HepG2 (cell line): ENCODE data around the gene SCUBE1. TPM values are rescaled to one million over a fixed set of nuclear protein-coding genes. Genes with fewer than 3 reads are reported as not detected.

Source experiments
- ATAC-seq: fragments of 200-7000 bp; cut with Tn5 transposase; 3 replicates; pipeline ENCODE4 v1.9.1; 2020; ENCODE audit warnings: mild to moderate bottlenecking, moderate library complexity
- BruUV-seq: library from RNA; stranded (reverse); fragments of 400-500 nt; replicated peaks from 2 replicates; lab custom pipeline; 2021; lab: Mats Ljungman, UMichigan
- CTCF ChIA-PET: fragments of 300-600 bp; formaldehyde crosslinking; extraction: SDS; loops from one replicate; lab custom pipeline; 2021; ENCODE audit warnings: low total read pairs, inconsistent platforms, low intra/inter-chr PET ratio; lab: Yijun Ruan, JAX
- POLR2A ChIA-PET: fragments of 350-600 bp; sonication (Branson Sonifier 250); formaldehyde crosslinking; loops from one replicate; lab custom pipeline; 2020; ENCODE audit warnings: antibody characterized with exemption, inconsistent platforms; lab: Yijun Ruan, JAX
- DNase-seq: peaks from one replicate; pipeline ENCODE4 v3.0.0-alpha.2; 2015; ENCODE audit warnings: low spot score
- FAIRE-seq: peaks from 3 replicates; lab custom pipeline; 2011; peaks lifted over from hg19 to GRCh38; lab: Jason Lieb, UNC
- H2AFZ ChIP-seq: one replicate; pipeline ENCODE4 v1.6.1; 2011; ENCODE audit warnings: low read length, inconsistent platforms
- H3K27ac ChIP-seq: fragments of 300-600 bp; 3 replicates; pipeline ENCODE4 v1.8.0; 2011; ENCODE audit warnings: mixed run types, mild to moderate bottlenecking, mixed read lengths, low read length, inconsistent platforms; ENCODE audit not compliant: insufficient read depth; ENCODE audit errors: extremely low read length
- H3K27me3 ChIP-seq, 2 experiments: fragments of 200-600 bp in 1 of 2; 2 replicates in 1 of 2; 3 replicates in 1 of 2; pipeline versions ENCODE4 v1.6.0 to v1.8.0; 2011; ENCODE audit warnings: low read length in 2 of 2, mild to moderate bottlenecking in 2 of 2, moderate library complexity in 2 of 2, inconsistent platforms in 1 of 2; ENCODE audit not compliant: insufficient read depth in 2 of 2, control insufficient read depth in 1 of 2
- H3K36me3 ChIP-seq, 2 experiments: fragments of 200-600 bp in 1 of 2; replicated peaks in 1 of 2; 2 replicates in 1 of 2; 3 replicates in 1 of 2; pipeline versions ENCODE4 v1.5.1 to v1.8.0; 2011; ENCODE audit warnings: low read length in 2 of 2, inconsistent platforms in 1 of 2; ENCODE audit not compliant: insufficient read depth in 2 of 2, control insufficient read depth in 1 of 2
- H3K4me1 ChIP-seq: 2 replicates; pipeline ENCODE4 v1.5.1; 2012; ENCODE audit warnings: low read length, inconsistent platforms; ENCODE audit not compliant: insufficient read depth
- H3K4me2 ChIP-seq: 2 replicates; pipeline ENCODE4 v1.6.0; 2011; ENCODE audit warnings: low read depth, low read length, inconsistent platforms
- H3K4me3 ChIP-seq, 3 experiments: fragments of 200-600 bp in 1 of 3; sonication (generic), shearing (Covaris generic) in 1 of 3; replicated peaks in 1 of 3; 2 replicates each; pipeline ENCODE4 v1.5.1; 2011 to 2016; ENCODE audit warnings: low read length in 3 of 3, inconsistent platforms in 2 of 3, low read depth in 2 of 3, mild to moderate bottlenecking in 2 of 3, control low read depth in 1 of 3, mixed read lengths in 1 of 3; ENCODE audit not compliant: insufficient read depth in 1 of 3
- H3K79me2 ChIP-seq: one replicate; pipeline ENCODE4 v1.6.1; 2011; ENCODE audit warnings: low read length, inconsistent platforms; ENCODE audit not compliant: insufficient read depth
- H3K9ac ChIP-seq: 2 replicates; pipeline ENCODE4 v1.6.0; 2011; ENCODE audit warnings: mild to moderate bottlenecking, low read depth, low read length, inconsistent platforms; ENCODE audit not compliant: insufficient read depth
- H3K9me3 ChIP-seq: 2 replicates; pipeline ENCODE4 v1.5.1; 2012; ENCODE audit warnings: mild to moderate bottlenecking, low read length
- H4K20me1 ChIP-seq: 2 replicates; pipeline ENCODE4 v1.6.0; 2011; ENCODE audit warnings: inconsistent platforms, mild to moderate bottlenecking, low read length, moderate library complexity; ENCODE audit not compliant: insufficient read depth
- CREB1 ChIP-seq, 2 experiments: fragments of 450-650 bp in 1 of 2; IDR thresholded peaks; 2 replicates each; pipeline ENCODE4 v1.6.1; 2016 to 2017; ENCODE audit warnings: control low read depth in 1 of 2, mild to moderate bottlenecking in 1 of 2, missing compliant biosample characterization in 1 of 2, missing genetic modification characterization in 1 of 2
- GPN1 ChIP-seq: sonication (generic); formaldehyde crosslinking; IDR thresholded peaks from 2 replicates; pipeline ENCODE4 v1.5.1; 2020; ENCODE audit warnings: missing genetic modification reagents, borderline replicate concordance
- NCOA2 ChIP-seq: sonication (generic); formaldehyde crosslinking; IDR thresholded peaks from 2 replicates; pipeline ENCODE4 v1.8.0; 2022; ENCODE audit warnings: inconsistent platforms
- NCOR1 ChIP-seq: fragments of 200-600 bp; sonication (generic); IDR thresholded peaks from 2 replicates; pipeline ENCODE4 v1.7.0; 2017; ENCODE audit warnings: antibody characterized with exemption, low read length, borderline replicate concordance
- PITX1 ChIP-seq: sonication (generic); formaldehyde crosslinking; IDR thresholded peaks from 2 replicates; pipeline ENCODE4 v1.5.1; 2020; ENCODE audit warnings: mild to moderate bottlenecking, missing genetic modification reagents
- PPARG ChIP-seq: conservative IDR thresholded peaks from 2 replicates; pipeline ENCODE4 v1.6.1; 2016; ENCODE audit warnings: missing biosample characterization, missing genetic modification reagents
- YEATS2 ChIP-seq: sonication (generic); formaldehyde crosslinking; IDR thresholded peaks from 2 replicates; pipeline ENCODE4 v1.4.0; 2020; ENCODE audit warnings: missing genetic modification reagents, borderline replicate concordance
- ZMYM2 ChIP-seq: sonication (generic); formaldehyde crosslinking; IDR thresholded peaks from 2 replicates; pipeline ENCODE4 v1.8.0; 2022; ENCODE audit warnings: mild to moderate bottlenecking, missing genetic modification reagents
- ZMYM3 ChIP-seq: sonication (generic); formaldehyde crosslinking; IDR thresholded peaks from 2 replicates; pipeline ENCODE4 v1.5.1; 2020; ENCODE audit warnings: mild to moderate bottlenecking, missing genetic modification reagents
- ZNF256 ChIP-seq: sonication (generic); formaldehyde crosslinking; conservative IDR thresholded peaks from 2 replicates; pipeline ENCODE4 v1.4.0; 2020; ENCODE audit warnings: missing genetic modification reagents
- ZNF317 ChIP-seq: sonication (generic); formaldehyde crosslinking; IDR thresholded peaks from 2 replicates; pipeline ENCODE4 v1.5.0; 2020; ENCODE audit warnings: mild to moderate bottlenecking, missing genetic modification reagents
- ZNF484 ChIP-seq: sonication (generic); formaldehyde crosslinking; IDR thresholded peaks from 2 replicates; pipeline ENCODE4 v1.5.1; 2020; ENCODE audit warnings: mild to moderate bottlenecking, low read depth, missing genetic modification reagents, borderline replicate concordance
- ZNF530 ChIP-seq: sonication (generic); formaldehyde crosslinking; IDR thresholded peaks from 2 replicates; pipeline ENCODE4 v1.5.0; 2020; ENCODE audit warnings: low read depth, mild to moderate bottlenecking, missing genetic modification reagents
- ZSCAN21 ChIP-seq: sonication (generic); formaldehyde crosslinking; IDR thresholded peaks from 2 replicates; pipeline ENCODE4 v1.8.0; 2022; ENCODE audit warnings: mild to moderate bottlenecking, missing genetic modification reagents, moderate library complexity, borderline replicate concordance
- WGBS: methylation state at CpG from one replicate; pipeline ENCODE4 v1.1.6; 2017; ENCODE audit warnings: low lambda C conversion rate; 5-methylcytosine and 5-hydroxymethylcytosine counted together
- in situ Hi-C: cut with HindIII; loops from 2 replicates; pipeline ENCODE4 v1.10.0; 2017; ENCODE audit warnings: low pct_unique_long_range_greater_than_20kb; ENCODE audit not compliant: extremely low pct_ligation_motif_present
- intact Hi-C: fragments of 100-400 bp; cut with micrococcal nuclease; formaldehyde crosslinking; loops from one replicate; pipeline ENCODE4 v1.10.0; 2022; ENCODE audit not compliant: unreplicated experiment
- polyA plus RNA-seq, 8 experiments: library from polyadenylated mRNA; depleted of rRNA in 3 of 8; stranded (reverse) in 7 of 8; unstranded in 1 of 8; fragments of >200 nt; fragmentation: Illumina TruSeq in 4 of 8; extraction: Trizol in 4 of 8; gene quantifications; 2 replicates each; pipeline versions ENCODE4 v1.2.1 to v1.2.3, GENCODE V29; 2011 to 2016; ENCODE audit warnings: low read depth in 4 of 8, missing spikeins in 1 of 8, mixed read lengths in 1 of 8; ENCODE audit not compliant: insufficient read depth in 1 of 8
- total RNA-seq, 5 experiments: library from RNA; depleted of rRNA; stranded (reverse); fragments of >200 nt; fragmentation: Illumina TruSeq; extraction: Trizol; gene quantifications; 2 replicates each; pipeline ENCODE4 v1.2.3, GENCODE V29; 2016; ENCODE audit warnings: low read depth in 1 of 5
- TF ChIP-seq, protein P1 (sequence below): IDR thresholded peaks from 2 replicates; pipeline ENCODE4 v1.6.1; 2012; ENCODE audit warnings: low read length, improper control_type of control experiment
- TF ChIP-seq, protein P2 (sequence below): sonication (generic); formaldehyde crosslinking; IDR thresholded peaks from 2 replicates; pipeline ENCODE4 v1.8.0; 2022; ENCODE audit warnings: mild to moderate bottlenecking, missing genetic modification reagents, moderate library complexity

Gene SCUBE1
- total and polyA plus RNA-seq, 2 of the 13 experiments (the other 11 are each of a cell fraction or from before 2014, with no cell fraction given) = under 0.01 to 0.05 TPM

DNA sequence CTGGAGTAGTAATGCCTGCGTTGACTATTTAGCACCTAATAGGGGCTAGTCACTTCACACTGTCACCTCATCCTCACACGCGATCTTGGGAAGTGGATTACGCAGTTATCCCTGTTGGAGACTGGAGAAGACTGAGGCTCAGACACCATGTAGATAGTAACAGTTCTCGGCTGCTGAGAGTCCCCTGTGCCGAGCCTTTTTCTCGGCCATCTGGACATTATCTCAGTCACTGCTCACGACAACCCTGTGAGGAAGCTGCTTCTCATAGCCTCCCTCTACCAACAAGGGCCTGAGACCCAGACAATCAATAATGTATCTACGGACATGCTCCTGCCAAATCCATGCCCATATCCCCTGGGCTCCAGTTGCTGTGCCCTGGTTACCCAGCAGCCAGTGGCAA lies 25.9 kb downstream of the SCUBE1 start:
- Histone ChIP-seq H3K4me1 (peaks cover 6% of the 10 kb centered on the region; the same call in 1 of the 2 replicates), H4K20me1 (no peaks in the 10 kb centered on the region)
- POLR2A ChIA-PET = no interaction called here

More for the DNA sequence above, 25.9 kb downstream of the SCUBE1 start:
- CTCF ChIA-PET = no interaction called here
- no TSS peak for BruUV-seq
- TF ChIP-seq ZSCAN21 (CRISPR knock-in tag) = no peak
- TF ChIP-seq YEATS2 (CRISPR knock-in tag) = no peak
- no peak for TF ChIP-seq ZMYM3
- no peak for TF ChIP-seq ZNF530 (CRISPR knock-in tag)
- TF ChIP-seq PITX1 (CRISPR knock-in tag) = no peak
- TF ChIP-seq CREB1 (IDR thresholded peaks at IDR 0.05) = no peak
- TF ChIP-seq CREB1 (CRISPR knock-in tag; IDR thresholded peaks at IDR 0.05) = no peak
- no peak for TF ChIP-seq ZNF317 (CRISPR knock-in tag)
- TF ChIP-seq GPN1 (CRISPR knock-in tag) = no peak
- TF ChIP-seq ZNF256 (CRISPR knock-in tag) = no peak
- no peak for TF ChIP-seq PPARG
- no peak for TF ChIP-seq NCOR1
- TF ChIP-seq ZMYM2 (CRISPR knock-in tag) = no peak
- no peak for TF ChIP-seq ZNF484 (CRISPR knock-in tag)
- TF ChIP-seq, protein P1, sequence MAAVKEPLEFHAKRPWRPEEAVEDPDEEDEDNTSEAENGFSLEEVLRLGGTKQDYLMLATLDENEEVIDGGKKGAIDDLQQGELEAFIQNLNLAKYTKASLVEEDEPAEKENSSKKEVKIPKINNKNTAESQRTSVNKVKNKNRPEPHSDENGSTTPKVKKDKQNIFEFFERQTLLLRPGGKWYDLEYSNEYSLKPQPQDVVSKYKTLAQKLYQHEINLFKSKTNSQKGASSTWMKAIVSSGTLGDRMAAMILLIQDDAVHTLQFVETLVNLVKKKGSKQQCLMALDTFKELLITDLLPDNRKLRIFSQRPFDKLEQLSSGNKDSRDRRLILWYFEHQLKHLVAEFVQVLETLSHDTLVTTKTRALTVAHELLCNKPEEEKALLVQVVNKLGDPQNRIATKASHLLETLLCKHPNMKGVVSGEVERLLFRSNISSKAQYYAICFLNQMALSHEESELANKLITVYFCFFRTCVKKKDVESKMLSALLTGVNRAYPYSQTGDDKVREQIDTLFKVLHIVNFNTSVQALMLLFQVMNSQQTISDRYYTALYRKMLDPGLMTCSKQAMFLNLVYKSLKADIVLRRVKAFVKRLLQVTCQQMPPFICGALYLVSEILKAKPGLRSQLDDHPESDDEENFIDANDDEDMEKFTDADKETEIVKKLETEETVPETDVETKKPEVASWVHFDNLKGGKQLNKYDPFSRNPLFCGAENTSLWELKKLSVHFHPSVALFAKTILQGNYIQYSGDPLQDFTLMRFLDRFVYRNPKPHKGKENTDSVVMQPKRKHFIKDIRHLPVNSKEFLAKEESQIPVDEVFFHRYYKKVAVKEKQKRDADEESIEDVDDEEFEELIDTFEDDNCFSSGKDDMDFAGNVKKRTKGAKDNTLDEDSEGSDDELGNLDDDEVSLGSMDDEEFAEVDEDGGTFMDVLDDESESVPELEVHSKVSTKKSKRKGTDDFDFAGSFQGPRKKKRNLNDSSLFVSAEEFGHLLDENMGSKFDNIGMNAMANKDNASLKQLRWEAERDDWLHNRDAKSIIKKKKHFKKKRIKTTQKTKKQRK = no peak
- TF ChIP-seq, protein P2, sequence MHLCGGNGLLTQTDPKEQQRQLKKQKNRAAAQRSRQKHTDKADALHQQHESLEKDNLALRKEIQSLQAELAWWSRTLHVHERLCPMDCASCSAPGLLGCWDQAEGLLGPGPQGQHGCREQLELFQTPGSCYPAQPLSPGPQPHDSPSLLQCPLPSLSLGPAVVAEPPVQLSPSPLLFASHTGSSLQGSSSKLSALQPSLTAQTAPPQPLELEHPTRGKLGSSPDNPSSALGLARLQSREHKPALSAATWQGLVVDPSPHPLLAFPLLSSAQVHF (CRISPR knock-in tag) = no peak
- TF ChIP-seq NCOA2 (CRISPR knock-in tag) = no peak
- WGBS = 59% methylated on average over 9 of the region's 9 CpGs
- Histone ChIP-seq H3K79me2 (no peaks in the 10 kb centered on the region), H3K4me3 (no peak overlapping the region), H3K36me3 (no peaks in the 10 kb centered on the region), H3K9ac (no peak overlapping the region), H3K27ac (no peak overlapping the region), H3K4me2 (no peak overlapping the region), H3K9me3 (no peaks in the 10 kb centered on the region), H3K27me3 (peaks cover 1 to 44% of the 10 kb centered on the region in 2 experiments; a peak in 3 of 5 replicates), H2AFZ (no peak overlapping the region)
- DNase-seq (no peak), ATAC-seq (no peak), FAIRE-seq (no peak)
- intact Hi-C loops (no loop called here), in situ Hi-C loops (no loop called here)
